Activated CD4-positive, alpha-beta T cell treated with anti-CD3 and anti-CD28 coated beads for 48 hours (primary cell): ENCODE measurements around the gene DUSP16.

Source experiments
- DNase-seq: peaks from one replicate; pipeline ENCODE4 v3.0.0-alpha.2; 2020

The DUSP16 gene

DNA sequence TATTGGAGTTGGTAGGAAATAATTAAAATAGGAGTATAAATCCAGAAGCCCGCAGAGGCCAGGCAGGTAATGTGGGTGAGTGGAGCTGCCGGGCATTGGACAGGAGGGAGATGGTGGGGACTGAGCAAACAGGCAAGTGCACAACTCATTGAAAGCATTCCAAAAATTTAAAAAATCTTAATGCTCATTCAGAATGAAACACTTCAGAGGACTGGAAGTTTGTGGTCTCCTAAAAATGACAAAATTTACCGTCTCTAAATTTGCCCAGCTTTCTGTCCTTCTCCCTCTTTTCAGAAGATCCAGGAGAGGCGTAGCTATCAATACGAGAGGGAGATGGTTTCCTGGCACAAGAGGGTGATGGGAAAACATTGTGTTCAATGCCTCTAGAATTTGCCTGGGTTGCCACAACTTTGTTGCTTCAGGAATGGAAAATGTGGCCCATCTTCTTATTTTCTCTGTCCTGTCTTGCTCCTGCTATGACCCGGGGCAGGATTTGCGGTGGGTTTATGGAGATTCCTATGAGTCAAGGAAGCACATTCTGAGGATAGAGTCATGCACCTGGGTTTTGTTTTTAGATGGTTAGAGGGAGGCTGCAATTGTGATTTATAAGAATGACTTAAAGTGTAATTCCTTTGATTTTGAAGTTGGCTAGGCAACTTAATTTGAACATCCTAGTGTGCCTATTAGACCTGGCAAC is 133.6 kb downstream of the DUSP16 start:
- peak; percentile 30 for DNase-seq

DNA sequence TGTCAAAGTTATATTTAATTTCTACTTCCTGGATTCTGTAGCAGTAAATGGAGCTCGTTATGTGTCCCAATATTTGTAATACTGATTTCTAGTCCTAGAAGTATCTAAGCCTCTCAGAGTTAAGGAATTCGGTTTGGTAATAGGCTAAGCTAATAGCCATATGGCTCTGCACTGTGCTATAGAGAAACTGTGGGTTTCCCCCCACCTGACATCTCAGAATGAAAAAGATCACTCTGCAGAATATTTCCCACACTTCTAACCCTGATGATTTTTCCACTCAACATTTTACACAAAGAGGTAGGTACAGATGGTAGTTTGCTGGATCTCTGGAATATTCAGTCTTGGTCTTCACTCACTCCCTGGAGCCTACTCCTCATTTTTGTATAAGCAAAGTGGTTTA is 134.6 kb downstream of the DUSP16 start:
- no peak for DNase-seq

GRCh38 chr12:12427568-12427967 is 135.1 kb downstream of the DUSP16 start:
- no peak for DNase-seq

GRCh38 chr12:12425616-12426015 is 137.0 kb downstream of the DUSP16 start:
- no peak for DNase-seq

- DNase-seq = no peak
Measured at GRCh38 chr12:12425001-12425400, 137.7 kb downstream of the DUSP16 start.
